H9 (cell line): ENCODE results near the gene ENOPH1. TPM values are rescaled to one million over a fixed set of nuclear protein-coding genes. Genes with fewer than 3 reads are reported as not detected.

Experiments
- DNase-seq: peaks from one replicate; pipeline ENCODE4 v3.0.0-alpha.2; 2017
- H2AFZ ChIP-seq: one replicate; pipeline ENCODE4 v1.6.1; 2013; ENCODE audit warnings: mild to moderate bottlenecking, low read length, control low read depth, moderate library complexity
- H2AK5ac ChIP-seq: 2 replicates; pipeline ENCODE4 v1.6.1; 2013; ENCODE audit warnings: low read length, control low read depth, mixed read lengths; ENCODE audit not compliant: insufficient read length
- H2BK120ac ChIP-seq: one replicate; pipeline ENCODE4 v1.6.1; 2013; ENCODE audit warnings: low read depth, mild to moderate bottlenecking, low read length, control low read depth, inconsistent platforms; ENCODE audit not compliant: poor library complexity, severe bottlenecking
- H2BK12ac ChIP-seq: 2 replicates; pipeline ENCODE4 v1.6.1; 2013; ENCODE audit warnings: low read length, control low read depth, mixed read lengths, low read depth; ENCODE audit not compliant: insufficient read length
- H2BK15ac ChIP-seq: 2 replicates; pipeline ENCODE4 v1.6.1; 2013; ENCODE audit warnings: low read depth, low read length, control low read depth
- H2BK20ac ChIP-seq: one replicate; pipeline ENCODE4 v1.6.1; 2013; ENCODE audit warnings: low read depth, mild to moderate bottlenecking, low read length, control low read depth, inconsistent platforms; ENCODE audit not compliant: poor library complexity, severe bottlenecking
- H2BK5ac ChIP-seq: 2 replicates; pipeline ENCODE4 v1.6.1; 2013; ENCODE audit warnings: low read length, control low read depth, mixed read lengths; ENCODE audit not compliant: insufficient read length
- H3K14ac ChIP-seq: 2 replicates; pipeline ENCODE4 v1.6.1; 2013; ENCODE audit warnings: low read length, control low read depth; ENCODE audit not compliant: insufficient read depth
- H3K18ac ChIP-seq: 2 replicates; pipeline ENCODE4 v1.6.1; 2013; ENCODE audit warnings: low read depth, mild to moderate bottlenecking, mixed read lengths, low read length, control low read depth; ENCODE audit not compliant: insufficient read length
- H3K23ac ChIP-seq: 2 replicates; pipeline ENCODE4 v1.6.1; 2013; ENCODE audit warnings: low read length, control low read depth, mixed read lengths, low read depth; ENCODE audit not compliant: insufficient read length
- H3K23me2 ChIP-seq: 2 replicates; pipeline ENCODE4 v1.6.1; 2013; ENCODE audit warnings: low read depth, mild to moderate bottlenecking, mixed read lengths, low read length, control low read depth; ENCODE audit not compliant: insufficient read length, poor library complexity, severe bottlenecking
- H3K27ac ChIP-seq: 2 replicates; pipeline ENCODE4 v1.5.1; 2013; ENCODE audit warnings: low read length, control low read depth, mixed read lengths, low read depth; ENCODE audit not compliant: insufficient read length
- H3K27me3 ChIP-seq: 2 replicates; pipeline ENCODE4 v1.6.1; 2013; ENCODE audit warnings: low read length, control low read depth, inconsistent platforms; ENCODE audit not compliant: insufficient read depth
- H3K4ac ChIP-seq: 2 replicates; pipeline ENCODE4 v1.6.1; 2013; ENCODE audit warnings: low read depth, mild to moderate bottlenecking, control low read depth, inconsistent platforms, low read length, moderate library complexity
- H3K4me1 ChIP-seq: 2 replicates; pipeline ENCODE4 v1.6.1; 2013; ENCODE audit warnings: low read length, control low read depth, inconsistent platforms; ENCODE audit not compliant: insufficient read depth
- H3K4me2 ChIP-seq: 2 replicates; pipeline ENCODE4 v1.6.1; 2013; ENCODE audit warnings: low read length, control low read depth, mixed read lengths; ENCODE audit not compliant: insufficient read length, insufficient read depth
- H3K56ac ChIP-seq: 2 replicates; pipeline ENCODE4 v1.6.1; 2013; ENCODE audit warnings: low read depth, mild to moderate bottlenecking, mixed read lengths, low read length, control low read depth; ENCODE audit not compliant: insufficient read length
- H3K79me1 ChIP-seq: 2 replicates; pipeline ENCODE4 v1.6.1; 2013; ENCODE audit warnings: low read depth, mild to moderate bottlenecking, moderate library complexity, low read length, control low read depth, inconsistent platforms; ENCODE audit not compliant: insufficient read depth, poor library complexity, severe bottlenecking
- H3K79me2 ChIP-seq: 2 replicates; pipeline ENCODE4 v1.6.1; 2013; ENCODE audit warnings: low read length, control low read depth, inconsistent platforms; ENCODE audit not compliant: insufficient read depth
- H3K9ac ChIP-seq: 2 replicates; pipeline ENCODE4 v1.6.1; 2013; ENCODE audit warnings: low read length, control low read depth, mixed read lengths; ENCODE audit not compliant: insufficient read length; ENCODE audit errors: extremely low read depth
- H3K9me3 ChIP-seq: one replicate; pipeline ENCODE4 v1.6.1; 2013; ENCODE audit warnings: low read depth, low read length, inconsistent platforms; ENCODE audit not compliant: control insufficient read depth
- H3T11ph ChIP-seq: one replicate; pipeline ENCODE4 v1.6.1; 2013; ENCODE audit warnings: mild to moderate bottlenecking, low read length, control low read depth, inconsistent platforms
- H4K20me1 ChIP-seq: one replicate; pipeline ENCODE4 v1.6.1; 2013; ENCODE audit not compliant: control insufficient read depth, insufficient read length, insufficient read depth
- H4K5ac ChIP-seq: 2 replicates; pipeline ENCODE4 v1.6.1; 2013; ENCODE audit warnings: low read depth, mild to moderate bottlenecking, mixed read lengths, low read length, control low read depth; ENCODE audit not compliant: insufficient read length
- H4K8ac ChIP-seq: replicated peaks from 2 replicates; pipeline ENCODE4 v1.6.1; 2013; ENCODE audit warnings: low read length, control low read depth, mixed read lengths, low read depth; ENCODE audit not compliant: insufficient read length
- H4K91ac ChIP-seq: 2 replicates; pipeline ENCODE4 v1.6.1; 2013; ENCODE audit warnings: low read depth, mild to moderate bottlenecking, moderate library complexity, mixed read lengths, low read length, control low read depth; ENCODE audit not compliant: insufficient read length
- H3K27ac Mint-ChIP-seq, 3 experiments: 2 replicates in 2 of 3; 3 replicates in 1 of 3; pipeline ENCODE4 v1.8.0; 2020 to 2021; ENCODE audit warnings: mixed read lengths in 3 of 3, mild to moderate bottlenecking in 1 of 3, moderate library complexity in 1 of 3
- H3K27me3 Mint-ChIP-seq: 2 replicates; pipeline ENCODE4 v1.8.0; 2021; ENCODE audit warnings: low read depth, mild to moderate bottlenecking, moderate library complexity, mixed read lengths
- H3K36me3 Mint-ChIP-seq, 3 experiments: 2 replicates in 2 of 3; 3 replicates in 1 of 3; pipeline ENCODE4 v1.8.0; 2020 to 2021; ENCODE audit warnings: low read depth in 3 of 3, mixed read lengths in 3 of 3; ENCODE audit not compliant: insufficient read depth in 1 of 3
- H3K4me1 Mint-ChIP-seq, 2 experiments: 2 replicates each; pipeline ENCODE4 v1.8.0; 2020; ENCODE audit warnings: mixed read lengths in 2 of 2
- H3K4me3 Mint-ChIP-seq, 2 experiments: 2 replicates in 1 of 2; 3 replicates in 1 of 2; pipeline ENCODE4 v1.8.0; 2020 to 2021; ENCODE audit warnings: mild to moderate bottlenecking in 2 of 2, mixed read lengths in 2 of 2, moderate library complexity in 1 of 2
- H3K9me3 Mint-ChIP-seq, 2 experiments: 2 replicates in 1 of 2; 3 replicates in 1 of 2; pipeline ENCODE4 v1.8.0; 2020; ENCODE audit warnings: mild to moderate bottlenecking in 2 of 2, mixed read lengths in 2 of 2, moderate library complexity in 1 of 2
- CTCF ChIP-seq: fragments of 200-600 bp; sonication (generic); conservative IDR thresholded peaks from 3 replicates; pipeline ENCODE4 v1.8.0; 2021; ENCODE audit warnings: antibody characterized with exemption, mild to moderate bottlenecking
- WGBS: extraction: QIAGEN DNeasy Blood & Tissue Kit; methylation state at CpG from one replicate; pipeline ENCODE4 v1.1.7; 2013; ENCODE audit warnings: missing lambda C conversion rate, low lambda C conversion rate, mixed read lengths; ENCODE audit not compliant: insufficient read length; ENCODE audit errors: extremely low coverage; 5-methylcytosine and 5-hydroxymethylcytosine counted together
- total RNA-seq: library from RNA; stranded (reverse); gene quantifications from 2 replicates; pipeline ENCODE4 v1.2.1, GENCODE V29; 2021

Gene ENOPH1
- total RNA-seq, 1 experiment from 2014 or later = 62.4 TPM

DNA sequence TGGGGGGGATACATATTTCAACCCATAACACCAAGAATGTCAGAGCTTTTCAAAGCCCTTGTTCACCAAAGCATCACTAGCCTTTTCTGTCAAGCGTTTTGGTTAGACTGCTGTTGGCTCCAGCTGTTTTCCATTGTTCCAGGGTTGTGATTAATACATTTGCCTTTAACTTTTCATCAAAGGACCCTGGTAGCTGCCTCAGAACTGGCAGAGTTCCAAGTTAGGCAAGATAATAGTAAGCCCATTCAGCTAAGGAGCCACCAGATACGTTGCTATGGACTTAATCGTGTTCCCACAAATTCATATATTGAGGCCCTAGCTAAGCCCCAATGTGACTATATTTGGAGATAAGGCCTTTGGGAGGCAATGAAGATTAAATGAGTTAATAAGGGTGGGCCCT, 37.1 kb downstream of the ENOPH1 start:
- no peak overlapping the region for H4K91ac ChIP-seq

More for the DNA sequence above, 37.1 kb downstream of the ENOPH1 start:
- no peak overlapping the region for H2AFZ ChIP-seq
- H3K4me1 ChIP-seq = no peaks in the 10 kb centered on the region
- no peaks in the 10 kb centered on the region; the same call in 1 of the 2 replicates for H3K27me3 Mint-ChIP-seq
- H3K9ac ChIP-seq = no peak overlapping the region
- H3K4me1 Mint-ChIP-seq = peaks cover 0 to 2% of the 10 kb centered on the region in 2 experiments; a peak in 1 of 4 replicates
- no peak overlapping the region for H3T11ph ChIP-seq
- H3K27me3 ChIP-seq = no peaks in the 10 kb centered on the region
- no peak overlapping the region for H3K18ac ChIP-seq
- H3K14ac ChIP-seq = no peak overlapping the region
- H3K56ac ChIP-seq = no peak overlapping the region
- no peaks in the 10 kb centered on the region for H3K9me3 ChIP-seq
- no CpG with 5 or more reads among the region's 3 CpGs for WGBS
- H3K79me1 ChIP-seq = no peaks in the 10 kb centered on the region
- no peak overlapping the region for H2BK20ac ChIP-seq
- no peak for TF ChIP-seq CTCF
- H3K79me2 ChIP-seq = no peaks in the 10 kb centered on the region
- no peak for DNase-seq
- H4K8ac ChIP-seq = no peak overlapping the region
- H3K23ac ChIP-seq = no peak overlapping the region
- H2BK15ac ChIP-seq = no peak overlapping the region
- H3K27ac ChIP-seq = no peak overlapping the region
- peaks cover 4 to 9% of the 10 kb centered on the region in 2 experiments; a peak in 3 of 5 replicates for H3K9me3 Mint-ChIP-seq
- H4K20me1 ChIP-seq = no peaks in the 10 kb centered on the region
- H2BK120ac ChIP-seq = no peak overlapping the region
- no peak overlapping the region for H4K5ac ChIP-seq
- no peak overlapping the region for H3K4me3 Mint-ChIP-seq
- H3K4ac ChIP-seq = no peak overlapping the region
- no peak overlapping the region for H2AK5ac ChIP-seq
- H3K4me2 ChIP-seq = no peak overlapping the region
- H3K36me3 Mint-ChIP-seq = peaks cover 24 to 35% (median 26%) of the 10 kb centered on the region in 3 experiments
- no peak overlapping the region for H3K27ac Mint-ChIP-seq
- no peak overlapping the region for H2BK12ac ChIP-seq
- H2BK5ac ChIP-seq = no peak overlapping the region
- H3K23me2 ChIP-seq = no peaks in the 10 kb centered on the region
